OCI-LY3 (cell line): ENCODE results near the gene RHOT1.
"Not testable (repeated sequence)": the region's sequence is repeated elsewhere in the genome, so short reads cannot be mapped to it uniquely, and the experiment has no call there.

Experiments used
- EZH2phosphoT487 ChIP-seq: fragments of 200-600 bp; shearing (Covaris generic); IDR thresholded peaks from 2 replicates; pipeline ENCODE4 v1.6.1; 2018; ENCODE audit warnings: antibody characterized with exemption, mixed run types, low read depth
- TF ChIP-seq, protein P1 (sequence below): fragments of 200-600, 300-600 bp; sonication (generic); IDR thresholded peaks from 2 replicates; pipeline ENCODE4 v1.5.1; 2014; ENCODE audit warnings: antibody characterized with exemption, low read length, low read depth

- TF ChIP-seq, protein P1, sequence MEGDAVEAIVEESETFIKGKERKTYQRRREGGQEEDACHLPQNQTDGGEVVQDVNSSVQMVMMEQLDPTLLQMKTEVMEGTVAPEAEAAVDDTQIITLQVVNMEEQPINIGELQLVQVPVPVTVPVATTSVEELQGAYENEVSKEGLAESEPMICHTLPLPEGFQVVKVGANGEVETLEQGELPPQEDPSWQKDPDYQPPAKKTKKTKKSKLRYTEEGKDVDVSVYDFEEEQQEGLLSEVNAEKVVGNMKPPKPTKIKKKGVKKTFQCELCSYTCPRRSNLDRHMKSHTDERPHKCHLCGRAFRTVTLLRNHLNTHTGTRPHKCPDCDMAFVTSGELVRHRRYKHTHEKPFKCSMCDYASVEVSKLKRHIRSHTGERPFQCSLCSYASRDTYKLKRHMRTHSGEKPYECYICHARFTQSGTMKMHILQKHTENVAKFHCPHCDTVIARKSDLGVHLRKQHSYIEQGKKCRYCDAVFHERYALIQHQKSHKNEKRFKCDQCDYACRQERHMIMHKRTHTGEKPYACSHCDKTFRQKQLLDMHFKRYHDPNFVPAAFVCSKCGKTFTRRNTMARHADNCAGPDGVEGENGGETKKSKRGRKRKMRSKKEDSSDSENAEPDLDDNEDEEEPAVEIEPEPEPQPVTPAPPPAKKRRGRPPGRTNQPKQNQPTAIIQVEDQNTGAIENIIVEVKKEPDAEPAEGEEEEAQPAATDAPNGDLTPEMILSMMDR, result not testable (repeated sequence)
- TF ChIP-seq EZH2phosphoT487, result not testable (repeated sequence)
These were observed 2.8 kb upstream of the RHOT1 start for GRCh38 chr17:32139504-32139903.
